ENCODE data around the gene SLC25A25.
"Not testable (repeated sequence)": the region's sequence is repeated elsewhere in the genome, so short reads cannot be mapped to it uniquely, and the experiment has no call there.

SLC25A25 gene

GRCh38 chr9:128053560-128053959, 14.5 kb upstream of the SLC25A25 start:
- no peak for DNase-seq

GRCh38 chr9:128054087-128054486, 13.9 kb upstream of the SLC25A25 start:
- no peak for DNase-seq

GRCh38 chr9:128055344-128056040, 12.5 kb upstream of the SLC25A25 start:
- no peak for DNase-seq

GRCh38 chr9:128056086-128056485, 11.9 kb upstream of the SLC25A25 start:
- DNase-seq, result no peak

GRCh38 chr9:128056887-128057723, 10.9 kb upstream of the SLC25A25 start:
- DNase-seq, result no peak

- DNase-seq, result no peak
Measured at GRCh38 chr9:128057724-128058409, 10.2 kb upstream of the SLC25A25 start.

- no peak for DNase-seq
Measured at GRCh38 chr9:128059365-128059983, 8.6 kb upstream of the SLC25A25 start.

GRCh38 chr9:128061275-128061960, 6.6 kb upstream of the SLC25A25 start:
- DNase-seq, result no peak

- no peak for DNase-seq
Measured at GRCh38 chr9:128062279-128062678, 5.8 kb upstream of the SLC25A25 start.

- no peak for DNase-seq
Measured at GRCh38 chr9:128062846-128063831, 4.9 kb upstream of the SLC25A25 start.

- no peak for DNase-seq
Measured at GRCh38 chr9:128065907-128066712, 1.9 kb upstream of the SLC25A25 start.

GRCh38 chr9:128066713-128067644, 1.1 kb upstream of the SLC25A25 start, which contains the start of gene NAIF1:
TSS of gene NAIF1 (minus strand) at chr9:128067320. CDS start at chr9:128067101, 219 bp downstream.
- DNase-seq, result peak; percentile 100

- DNase-seq, result no peak
Measured at GRCh38 chr9:128068386-128069205, 564 bp downstream of the SLC25A25 start.

GRCh38 chr9:128070874-128071273, 2.8 kb downstream of the SLC25A25 start:
- no peak for DNase-seq

- DNase-seq, result not testable (repeated sequence)
Measured at GRCh38 chr9:128071475-128071874, 3.4 kb downstream of the SLC25A25 start.

GRCh38 chr9:128072144-128073021, 4.4 kb downstream of the SLC25A25 start:
- peak; percentile 87 for DNase-seq

Data from fibroblast of skin of scalp (primary cell).